ELF-1 (cell line): ENCODE measurements around the gene ZNF577.
A peak's percentile ranks its signal among the peaks of the same experiment; 100 is the strongest.
"Not testable (repeated sequence)": the region's sequence is repeated elsewhere in the genome, so short reads cannot be mapped to it uniquely, and the experiment has no call there.

Source experiments
- DNase-seq: peaks from one replicate; pipeline ENCODE4 v3.0.0-alpha.2; 2016; ENCODE audit warnings: low read depth, low spot score

ZNF577 gene

DNA sequence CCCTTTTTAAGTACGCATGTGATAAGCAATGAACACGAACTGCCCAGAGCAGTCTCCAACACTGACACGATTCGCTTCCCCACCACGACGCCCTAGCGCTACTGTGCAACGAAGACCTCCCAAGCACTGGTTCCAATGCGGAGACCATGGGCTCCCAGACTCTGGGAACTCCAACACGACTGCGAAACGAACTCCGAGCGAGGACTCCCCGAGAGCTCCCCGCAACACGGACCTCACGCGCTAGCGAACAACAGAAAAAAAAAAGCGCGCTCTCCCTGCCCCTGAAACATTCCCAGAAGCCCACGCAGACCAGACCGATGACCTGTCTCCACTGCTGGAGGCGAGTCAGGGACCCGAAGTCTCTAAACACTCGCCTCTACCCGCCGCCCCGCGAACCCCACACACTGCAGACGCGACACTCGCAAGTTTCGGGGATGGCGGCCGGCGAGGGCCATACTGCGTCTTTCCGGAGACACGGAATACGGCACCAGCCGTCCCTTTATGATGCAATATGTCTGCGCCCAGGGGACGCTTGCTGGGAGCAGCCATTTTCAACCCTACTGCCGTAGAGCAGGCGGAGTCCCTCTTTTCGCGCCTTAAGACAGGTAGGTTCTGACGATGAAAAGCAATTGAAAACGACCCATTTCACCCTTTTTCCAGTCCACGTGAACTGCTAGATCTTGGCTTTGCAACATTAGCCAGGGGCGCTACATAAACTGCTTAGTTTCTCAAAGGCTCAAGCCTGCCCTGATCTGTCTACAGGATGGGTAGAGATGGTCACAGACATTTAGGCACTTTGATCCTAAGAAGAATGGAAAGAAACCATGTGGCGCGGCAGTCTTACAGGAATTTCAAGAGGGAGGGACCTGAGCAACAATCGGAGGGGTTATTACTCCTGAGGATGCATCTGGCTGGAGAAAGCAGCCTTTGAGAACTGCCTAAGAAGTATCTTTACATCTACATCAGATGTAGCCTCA lies at the start of gene ZNF577:
ZNF577 (minus strand) TSS at position 430 of the 977 bp plus-strand sequence. CDS start 7,569 bp downstream, outside the sequence.
- peak; percentile 94 for DNase-seq

DNA sequence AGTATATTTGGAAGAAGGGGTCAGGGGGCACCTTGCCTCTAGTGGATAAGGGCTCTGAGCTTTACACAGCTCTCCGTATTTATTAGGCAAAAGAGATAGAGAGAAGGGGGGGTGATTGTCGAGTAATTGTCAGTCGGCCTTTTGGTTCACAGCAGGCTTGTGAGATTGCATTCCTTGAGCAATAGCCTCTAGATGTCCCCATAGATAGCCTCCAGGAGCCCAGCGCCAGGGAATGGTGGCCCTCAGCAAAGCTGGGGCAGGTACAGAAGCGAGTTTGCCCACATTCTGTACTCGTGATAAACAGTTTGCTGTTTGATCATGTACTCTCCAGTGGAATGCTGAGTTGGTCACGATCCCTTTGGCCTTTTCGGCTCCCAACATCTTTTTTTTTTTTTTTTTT lies 44.2 kb upstream of the ZNF577 start:
- DNase-seq = peak; percentile 11

DNA sequence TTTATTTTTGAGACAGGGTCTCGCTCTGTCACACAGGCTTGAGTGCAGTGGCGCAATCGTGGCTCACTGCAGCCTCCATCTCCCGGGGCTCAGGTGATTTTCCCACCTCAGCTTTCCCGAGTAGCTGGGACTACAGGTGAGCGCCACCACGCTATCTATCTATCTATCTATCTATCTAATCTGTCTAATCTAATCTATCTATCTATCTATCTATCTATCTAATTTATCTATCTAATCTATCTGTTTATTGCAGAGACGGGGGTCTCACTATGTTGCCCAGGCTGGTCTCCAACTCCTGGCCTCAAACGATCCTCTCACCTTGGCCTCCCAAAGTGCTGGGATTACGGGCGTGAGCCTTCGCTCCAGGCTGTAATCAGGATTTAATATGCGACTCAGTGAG lies 40.1 kb upstream of the ZNF577 start:
- DNase-seq = no peak

DNA sequence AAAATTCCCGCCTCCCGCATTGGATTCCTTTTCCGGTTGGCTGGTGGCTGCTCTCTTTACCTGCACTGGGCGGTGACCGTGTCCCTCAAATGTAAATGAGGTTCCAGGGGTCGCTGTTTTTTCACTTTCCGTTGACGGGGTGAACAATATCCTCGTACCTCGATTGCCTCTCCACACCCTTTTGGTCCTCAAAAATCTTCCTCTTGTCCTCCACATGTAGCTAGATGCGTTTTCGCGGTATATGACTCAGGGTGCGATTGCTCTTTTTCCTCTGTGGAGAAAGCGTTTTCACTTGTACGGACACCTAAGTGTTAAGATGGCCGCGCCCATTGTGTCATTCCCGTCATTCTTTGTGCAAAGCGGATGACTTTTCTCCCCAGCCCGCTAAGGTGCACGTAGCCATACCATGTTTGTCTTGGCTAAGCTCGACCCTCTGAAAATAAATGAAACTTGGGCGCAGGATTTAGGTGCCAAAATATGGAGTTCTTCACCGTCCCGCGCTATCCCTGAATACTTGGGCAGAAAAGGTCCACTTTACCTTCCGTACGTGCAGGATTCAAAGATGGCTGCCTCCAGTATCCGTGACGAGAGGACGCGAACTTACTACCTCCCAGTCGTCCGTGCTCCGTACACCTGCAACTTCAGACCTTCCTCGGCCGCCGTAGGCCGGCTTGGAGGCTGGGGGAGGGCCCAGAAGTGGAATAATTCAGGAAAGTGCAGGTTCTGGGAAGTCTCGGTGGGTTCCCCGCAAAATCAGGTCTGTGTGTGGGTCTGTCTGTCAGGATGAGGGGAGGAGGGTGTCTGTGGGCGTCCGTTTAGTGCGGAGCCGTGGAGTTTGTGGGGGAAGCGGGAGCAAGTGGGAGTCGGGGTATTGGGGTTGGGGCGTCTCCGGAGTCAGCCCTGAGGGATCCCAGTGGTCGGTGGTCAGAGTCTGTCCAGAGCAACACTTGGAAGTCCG lies 39.3 kb upstream of the ZNF577 start, which contains the start of gene ZNF613:
ZNF613 (plus strand) TSS at position 689 of the 958 bp plus-strand sequence. CDS start 8,749 bp downstream, outside the sequence.
- DNase-seq = peak; percentile 96

DNA sequence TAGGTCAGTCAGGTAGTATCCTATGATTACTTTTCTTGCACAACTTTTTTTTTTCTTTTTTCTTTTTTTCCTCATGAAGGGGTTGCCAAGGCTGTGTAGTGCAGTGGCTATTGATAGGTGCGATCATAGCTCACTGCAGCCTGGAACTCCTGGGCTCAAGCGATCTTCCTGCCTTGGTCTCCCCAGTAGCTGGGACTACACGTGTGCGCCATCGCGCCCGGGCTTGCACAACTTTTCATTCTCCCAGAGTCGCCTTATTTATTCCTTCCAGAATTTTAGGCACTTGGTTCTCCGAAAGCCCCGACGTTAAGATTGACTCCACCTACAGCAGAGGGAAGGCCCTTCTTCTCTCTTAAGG lies 38.7 kb upstream of the ZNF577 start:
- no peak for DNase-seq

DNA sequence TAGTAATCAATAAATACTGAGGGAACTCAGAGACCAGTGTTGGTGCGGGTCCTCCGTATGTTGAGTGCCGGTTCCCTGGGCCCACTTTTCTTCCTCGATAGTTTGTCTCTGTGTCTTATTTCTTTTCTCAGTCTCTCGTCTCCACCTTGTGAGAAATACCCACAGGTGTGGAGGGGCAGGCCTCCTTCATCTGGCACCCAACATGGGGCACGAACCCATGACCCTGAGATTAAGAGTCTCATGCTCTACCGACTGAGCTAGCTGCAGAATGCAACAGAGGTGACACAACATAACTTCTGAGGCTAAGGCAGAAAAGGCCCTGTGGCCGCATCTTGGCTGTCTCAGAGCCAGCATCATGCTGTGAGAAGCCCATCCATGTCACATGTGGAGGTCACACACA lies 34.2 kb upstream of the ZNF577 start:
- DNase-seq = no peak

DNA sequence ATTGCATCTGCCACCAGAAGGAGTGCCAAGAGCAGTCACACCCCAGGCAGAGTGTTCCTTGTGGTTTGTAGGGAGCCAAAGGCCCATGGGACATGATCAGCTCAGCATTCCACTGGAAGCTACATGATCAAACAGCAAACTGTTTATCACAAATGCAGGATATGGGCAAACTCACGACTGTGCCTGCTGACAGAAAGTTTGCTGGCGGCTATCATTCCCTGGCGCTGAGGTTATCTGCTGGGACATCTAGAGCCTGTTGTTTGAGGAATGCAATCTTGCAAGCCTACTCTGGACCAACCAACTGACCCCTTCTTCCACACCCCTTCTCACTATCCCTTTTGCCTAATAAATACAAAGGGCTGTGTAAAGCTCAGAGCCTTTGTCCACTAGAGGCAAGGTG lies 31.9 kb upstream of the ZNF577 start:
- DNase-seq = no peak

DNA sequence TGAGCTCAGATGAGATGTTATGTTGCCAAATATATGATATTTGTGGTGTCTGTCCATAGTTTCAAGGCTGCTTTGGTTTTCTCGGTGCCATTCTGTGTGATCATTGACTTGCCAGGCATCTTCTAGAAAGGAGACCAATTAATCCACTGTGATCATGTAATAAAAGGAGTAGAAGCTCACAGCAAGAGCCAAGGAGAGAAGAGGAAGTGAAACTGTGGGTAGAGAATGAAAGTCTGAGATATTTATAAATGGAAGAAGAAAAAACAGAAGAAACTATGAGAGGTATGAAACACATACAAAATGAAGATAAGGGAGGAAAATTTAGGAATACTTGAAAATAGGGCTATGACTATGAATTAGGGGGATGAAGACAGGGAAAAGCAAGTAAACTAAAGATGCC lies 28.4 kb upstream of the ZNF577 start:
- DNase-seq = no peak

DNA sequence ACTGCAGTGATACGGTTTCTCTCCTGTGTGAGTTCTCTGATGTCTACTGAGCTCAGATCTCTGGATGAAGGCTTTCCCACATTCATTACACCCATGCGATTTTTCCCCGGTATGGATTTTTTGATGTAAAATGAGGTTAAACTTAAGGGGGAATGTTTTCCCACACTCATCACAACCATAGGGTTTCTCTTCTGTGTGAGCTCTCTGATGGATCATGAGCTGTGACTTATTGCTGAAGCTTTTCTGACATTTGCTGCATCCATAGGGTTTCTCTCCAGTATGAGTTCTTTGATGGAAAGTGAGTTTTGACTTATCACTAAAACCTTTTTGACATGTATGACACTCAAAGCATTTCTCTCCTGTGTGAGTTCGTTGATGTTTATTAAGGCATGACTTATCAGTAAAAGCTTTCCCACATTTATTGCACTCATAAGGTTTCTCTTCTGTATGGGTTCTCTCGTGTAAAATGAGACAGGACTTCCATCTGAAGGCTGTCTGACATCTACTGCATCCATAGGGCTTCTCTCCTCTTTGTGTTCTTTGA lies 27.6 kb upstream of the ZNF577 start:
- DNase-seq = no peak

DNA sequence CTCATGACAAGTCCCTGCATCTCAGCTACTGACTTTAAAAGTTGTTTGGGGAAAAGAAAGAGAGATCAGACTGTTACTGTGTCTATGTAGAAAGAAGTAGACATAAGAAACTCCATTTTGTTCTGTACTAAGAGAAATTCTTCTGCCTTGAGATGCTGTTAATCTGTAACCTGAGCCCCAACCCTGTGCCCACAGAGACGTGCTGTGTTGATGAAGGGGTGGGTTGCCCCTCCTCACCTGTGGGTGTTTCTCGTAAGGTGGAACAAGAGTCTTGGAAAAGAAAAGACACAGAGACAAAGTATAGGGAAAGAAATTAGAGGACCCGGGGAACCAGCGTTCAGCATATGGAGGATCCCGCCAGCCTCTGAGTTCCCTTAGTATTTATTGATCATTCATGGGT lies 20.2 kb upstream of the ZNF577 start:
- not testable (repeated sequence) for DNase-seq

DNA sequence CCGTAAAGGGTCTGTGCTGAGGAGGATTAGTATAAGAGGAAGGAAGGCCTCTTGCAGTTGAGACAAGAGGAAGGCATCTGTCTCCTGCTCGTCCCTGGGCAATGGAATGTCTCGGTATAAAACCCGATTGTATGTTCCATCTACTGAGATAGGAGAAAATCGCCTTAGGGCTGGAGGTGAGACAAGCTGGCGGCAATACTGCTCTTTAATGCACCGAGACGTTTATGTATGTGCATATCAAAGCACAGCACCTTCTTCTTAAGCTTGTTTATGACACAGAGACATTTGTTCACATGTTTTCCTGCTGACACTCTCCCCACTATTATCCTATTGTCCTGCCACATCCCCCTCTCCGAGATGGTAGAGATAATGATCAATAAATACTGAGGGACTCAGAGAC lies 18.4 kb upstream of the ZNF577 start:
- DNase-seq = not testable (repeated sequence)

DNA sequence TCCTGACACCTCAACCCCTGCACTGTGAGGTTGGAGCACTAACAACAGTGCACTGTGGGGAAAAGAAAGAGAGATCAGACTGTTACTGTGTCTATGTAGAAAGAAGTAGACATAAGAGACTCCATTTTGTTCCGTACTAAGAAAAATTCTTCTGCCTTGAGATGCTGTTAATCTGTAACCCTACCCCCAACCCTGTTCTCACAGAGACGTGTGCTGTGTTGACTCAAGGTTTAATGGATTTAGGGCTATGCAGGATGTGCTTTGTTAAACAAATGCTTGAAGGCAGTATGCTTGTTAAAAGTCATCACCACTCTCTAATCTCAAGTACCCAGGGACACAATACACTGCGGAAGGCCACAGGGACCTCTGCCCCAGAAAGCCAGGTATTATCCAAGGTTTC lies 17.9 kb upstream of the ZNF577 start:
- not testable (repeated sequence) for DNase-seq

DNA sequence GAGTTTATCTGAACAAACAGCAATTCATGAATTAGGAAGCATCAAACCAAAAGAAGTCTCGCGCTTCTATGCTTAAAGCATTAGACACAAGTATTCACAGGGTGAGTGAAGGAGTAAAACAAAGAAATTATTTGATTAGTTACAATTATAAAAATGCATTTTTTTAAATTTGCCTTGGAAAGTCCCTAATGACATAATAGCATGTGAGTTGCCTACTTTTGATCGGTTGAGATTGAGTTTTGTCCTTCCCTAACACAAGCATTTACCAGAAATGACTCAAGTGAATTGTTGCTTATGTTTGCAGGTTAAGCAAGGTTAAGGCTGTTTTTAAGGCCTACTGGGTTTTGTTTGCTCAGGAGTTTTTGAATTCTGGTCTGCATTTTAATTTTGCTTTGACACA lies 17.5 kb upstream of the ZNF577 start:
- DNase-seq = no peak

DNA sequence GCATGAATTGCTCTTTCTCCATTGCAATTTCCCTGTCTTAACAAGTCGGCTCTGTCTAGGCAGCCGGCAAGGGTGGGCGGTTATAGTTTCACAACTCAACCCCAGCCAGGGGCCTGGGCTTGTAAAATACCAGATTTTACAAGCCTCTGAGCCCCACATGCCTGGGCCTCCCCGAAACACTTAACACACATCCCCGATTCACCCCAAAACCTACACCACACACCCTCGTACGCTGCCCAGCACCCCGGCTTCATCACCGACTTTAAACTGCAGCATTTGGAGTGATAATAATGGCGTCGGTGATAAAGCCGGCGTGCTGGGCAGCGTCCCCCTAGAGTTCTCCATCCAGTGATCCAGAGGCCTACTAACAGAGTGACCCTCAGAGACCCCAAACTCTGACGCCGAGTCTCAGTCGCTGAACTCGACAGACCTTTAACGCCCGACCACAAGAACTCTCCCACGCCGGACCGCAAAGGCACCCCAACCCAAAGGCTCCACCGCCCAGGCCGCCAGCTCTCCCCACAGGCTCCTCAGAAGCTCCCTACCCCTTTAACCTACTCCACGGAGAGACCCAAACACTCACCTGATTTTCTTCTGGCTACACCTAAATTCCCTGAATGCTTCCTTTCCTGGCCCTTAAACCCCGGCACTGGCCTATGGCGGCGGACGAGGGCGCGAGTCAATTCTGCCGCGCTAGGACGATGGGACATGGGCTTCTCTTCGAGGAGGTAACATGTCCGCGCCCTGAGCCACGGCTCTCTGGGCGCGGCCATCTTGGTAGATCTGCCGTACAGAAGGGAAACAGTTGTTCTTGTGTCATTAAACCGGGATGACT lies 16.8 kb upstream of the ZNF577 start, which contains the start of gene ZNF649:
ZNF649 (minus strand) TSS at position 687 of the 835 bp plus-strand sequence. CDS start 4,910 bp downstream, outside the sequence.
- peak; percentile 91 for DNase-seq

DNA sequence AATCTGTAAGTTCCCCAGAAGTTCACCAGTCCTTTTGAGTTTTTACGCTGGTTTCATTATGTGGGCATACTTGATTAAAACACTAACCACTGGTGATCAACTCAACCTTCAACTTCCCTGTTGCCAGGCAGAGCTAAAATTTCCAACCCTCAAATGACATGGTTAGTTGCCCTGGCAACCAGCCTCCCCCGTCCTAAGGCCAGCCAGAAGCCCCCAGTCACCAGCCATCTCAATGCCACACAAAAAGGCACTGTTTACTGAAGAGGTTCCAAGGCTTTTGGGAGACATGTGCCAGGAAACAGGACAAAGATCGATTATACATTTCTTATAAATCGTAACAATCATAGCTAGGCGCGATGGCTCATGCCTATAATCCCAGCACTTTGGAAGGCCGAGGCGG lies 15.4 kb upstream of the ZNF577 start:
- DNase-seq = no peak

DNA sequence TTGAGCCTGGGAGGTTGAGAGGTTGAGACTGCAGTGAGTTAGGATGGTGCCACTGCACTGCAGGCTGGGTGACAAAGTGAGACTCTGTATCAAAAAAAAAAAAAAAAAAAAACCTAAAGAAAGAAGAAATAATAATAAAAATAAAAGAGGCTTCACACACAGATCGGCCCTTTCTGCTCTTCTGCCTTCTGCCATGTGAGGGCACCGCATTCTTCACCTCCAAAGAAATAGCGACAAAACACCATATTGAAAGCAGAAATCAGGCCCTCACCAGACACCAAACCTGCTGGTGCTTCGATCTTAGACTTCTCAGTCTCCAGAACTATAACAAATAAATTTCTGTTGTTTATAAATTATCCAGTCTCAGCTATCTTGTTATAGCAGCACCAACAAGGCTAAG lies 14.1 kb upstream of the ZNF577 start:
- no peak for DNase-seq

DNA sequence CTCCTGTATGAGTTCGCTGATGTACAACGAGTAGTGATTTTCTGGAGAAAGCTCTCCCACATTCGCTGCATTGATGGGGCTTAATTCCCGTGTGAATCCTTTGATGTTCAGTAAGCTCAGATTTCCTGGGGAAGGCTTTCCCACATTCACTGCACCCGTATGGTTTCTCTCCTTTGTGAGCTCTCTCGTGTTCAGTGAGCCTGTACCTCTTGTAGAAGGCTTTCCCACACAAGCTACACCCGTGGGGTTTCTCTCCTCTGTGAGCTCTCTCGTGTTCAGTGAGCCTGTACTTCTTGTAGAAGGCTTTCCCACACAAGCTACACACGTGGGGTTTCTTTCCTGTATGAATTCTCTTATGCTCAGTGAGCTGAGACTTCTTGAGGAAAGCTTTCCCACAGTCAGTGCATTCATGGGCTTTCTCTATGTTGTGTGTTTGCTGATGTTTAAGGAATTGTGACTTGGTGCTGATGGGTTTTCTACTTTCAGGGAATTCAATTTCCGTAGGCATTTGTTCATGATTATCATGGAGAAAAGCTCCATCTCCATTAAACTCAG lies 3.5 kb upstream of the ZNF577 start:
- peak; percentile 37 for DNase-seq

DNA sequence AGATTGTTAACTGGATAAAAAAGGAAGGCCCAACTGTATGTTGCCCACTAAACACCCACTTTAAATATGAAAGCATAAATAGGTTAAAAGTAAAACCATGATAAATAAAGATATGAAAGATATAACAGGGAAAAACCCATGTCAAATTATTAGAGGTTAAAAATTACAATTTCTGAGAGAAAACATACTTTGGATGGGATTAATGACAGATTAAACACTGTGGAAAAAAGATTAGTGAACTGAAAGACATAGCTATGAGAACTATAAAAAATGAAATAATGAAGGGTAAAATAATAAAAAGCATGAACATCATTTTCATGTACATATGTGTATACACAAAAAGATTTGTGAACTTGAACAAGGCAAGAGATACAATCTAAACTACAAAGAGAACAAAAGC lies 2.2 kb upstream of the ZNF577 start:
- no peak for DNase-seq

DNA sequence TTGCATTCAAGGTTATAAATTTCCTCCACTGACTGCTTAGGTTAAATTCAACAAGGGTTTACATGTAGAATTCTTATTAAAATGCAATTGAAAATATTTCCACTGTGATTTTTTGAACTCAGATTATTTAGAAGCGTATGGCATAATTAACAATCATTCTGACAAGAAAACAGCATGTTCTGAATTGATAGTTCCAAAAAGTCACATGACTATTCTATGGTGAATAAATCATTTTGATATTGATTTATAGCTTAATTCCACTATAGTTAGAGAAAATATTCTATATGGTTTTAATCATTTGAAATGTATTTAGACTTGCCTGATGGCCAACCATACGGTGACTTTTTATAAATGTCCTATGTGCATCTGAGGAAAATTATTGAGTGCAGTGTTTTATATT lies 3.0 kb downstream of the ZNF577 start:
- no peak for DNase-seq

DNA sequence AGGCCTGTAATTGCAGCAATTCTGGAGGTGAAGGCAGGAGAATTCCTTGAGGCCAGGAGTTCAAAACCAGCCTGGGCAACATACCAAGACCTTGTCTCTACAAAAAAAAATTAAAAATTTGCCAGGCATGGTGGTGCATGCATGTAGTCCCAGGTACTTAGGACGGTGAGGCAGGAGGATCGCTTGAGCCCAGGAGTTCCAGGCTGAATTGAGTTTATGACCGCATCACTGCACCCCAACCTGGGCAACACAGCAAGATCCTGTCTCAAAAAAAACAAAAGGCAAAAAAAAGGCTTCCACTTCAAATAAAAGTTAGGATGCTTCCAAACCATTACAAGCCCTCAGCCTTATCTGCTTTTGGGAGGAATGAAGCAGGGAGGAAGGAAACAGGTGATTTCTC lies 5.2 kb downstream of the ZNF577 start:
- no peak for DNase-seq

DNA sequence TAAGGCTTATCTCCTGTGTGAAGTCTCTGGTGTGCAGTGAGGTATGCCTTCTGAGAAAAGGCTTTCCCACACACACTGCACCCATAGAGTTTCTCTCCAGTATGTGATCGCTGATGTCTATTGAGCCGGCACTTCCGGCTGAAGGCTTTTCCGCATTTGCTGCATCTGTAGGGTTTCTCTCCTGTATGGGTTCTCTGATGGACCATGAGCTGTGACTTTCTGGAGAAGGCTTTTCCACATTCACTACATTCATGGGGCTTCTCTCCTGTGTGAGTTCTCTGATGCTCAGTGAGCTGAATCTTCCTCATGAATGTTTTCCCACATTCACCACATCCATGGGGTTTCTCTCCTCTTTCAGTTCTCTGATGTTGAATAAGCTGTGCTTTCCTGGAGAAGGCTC lies 14.7 kb downstream of the ZNF577 start:
- DNase-seq = no peak
